ENCODE measurements around the gene FAM161B.

FAM161B gene

DNA sequence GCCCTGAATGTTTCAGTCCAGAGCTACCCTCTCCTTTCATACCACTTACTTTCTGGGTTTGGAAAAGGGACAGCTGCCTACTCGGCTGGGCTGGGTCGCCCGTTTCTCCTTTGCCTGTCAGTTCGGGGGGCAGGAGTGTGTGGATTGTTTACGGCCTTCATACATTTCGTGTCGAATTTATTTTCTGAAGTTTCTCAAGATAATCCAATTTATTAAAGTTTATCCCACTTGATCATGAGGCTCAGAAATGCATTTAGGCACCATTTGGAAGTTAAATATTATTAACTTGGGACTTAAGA is 62.6 kb downstream of the FAM161B start:
- TF ChIP-seq ZNF169 (tag by site-specific recombination; IDR thresholded peaks at IDR 0.05) (no peak), RBAK (tag by site-specific recombination; IDR thresholded peaks at IDR 0.05) (no peak), ZNF624 (tag by site-specific recombination; IDR thresholded peaks at IDR 0.05) (no peak), ZNF664 (tag by site-specific recombination; IDR thresholded peaks at IDR 0.05) (no peak), ZNF548 (tag by site-specific recombination; IDR thresholded peaks at IDR 0.05) (no peak), ZNF391 (tag by site-specific recombination; IDR thresholded peaks at IDR 0.05; ENCODE audit: borderline replicate concordance, low read depth) (no peak), EGR2 (tag by site-specific recombination; IDR thresholded peaks at IDR 0.05; ENCODE audit: low read depth) (no peak), ZNF707 (tag by site-specific recombination; IDR thresholded peaks at IDR 0.05) (no peak), MEIS1 (CRISPR knock-in tag; IDR thresholded peaks at IDR 0.05; ENCODE audit: borderline replicate concordance) (no peak)
- TF ChIP-seq, protein P1, sequence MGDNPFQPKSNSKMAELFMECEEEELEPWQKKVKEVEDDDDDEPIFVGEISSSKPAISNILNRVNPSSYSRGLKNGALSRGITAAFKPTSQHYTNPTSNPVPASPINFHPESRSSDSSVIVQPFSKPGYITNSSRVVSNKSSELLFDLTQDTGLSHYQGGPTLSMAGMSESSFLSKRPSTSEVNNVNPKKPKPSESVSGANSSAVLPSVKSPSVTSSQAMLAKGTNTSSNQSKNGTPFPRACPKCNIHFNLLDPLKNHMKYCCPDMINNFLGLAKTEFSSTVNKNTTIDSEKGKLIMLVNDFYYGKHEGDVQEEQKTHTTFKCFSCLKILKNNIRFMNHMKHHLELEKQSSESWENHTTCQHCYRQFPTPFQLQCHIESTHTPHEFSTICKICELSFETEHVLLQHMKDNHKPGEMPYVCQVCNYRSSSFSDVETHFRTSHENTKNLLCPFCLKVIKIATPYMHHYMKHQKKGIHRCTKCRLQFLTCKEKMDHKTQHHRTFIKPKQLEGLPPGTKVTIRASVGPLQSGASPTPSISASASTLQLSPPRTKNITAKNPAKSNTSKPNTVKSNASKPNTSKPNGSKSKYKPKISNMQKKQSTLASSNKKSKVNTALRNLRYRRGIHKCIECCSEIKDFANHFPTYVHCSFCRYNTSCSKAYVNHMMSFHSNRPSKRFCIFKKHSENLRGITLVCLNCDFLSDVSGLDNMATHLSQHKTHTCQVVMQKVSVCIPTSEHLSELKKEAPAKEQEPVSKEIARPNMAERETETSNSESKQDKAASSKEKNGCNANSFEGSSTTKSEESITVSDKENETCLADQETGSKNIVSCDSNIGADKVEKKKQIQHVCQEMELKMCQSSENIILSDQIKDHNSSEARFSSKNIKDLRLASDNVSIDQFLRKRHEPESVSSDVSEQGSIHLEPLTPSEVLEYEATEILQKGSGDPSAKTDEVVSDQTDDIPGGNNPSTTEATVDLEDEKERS (tag by site-specific recombination; IDR thresholded peaks at IDR 0.05): no peak
- TF ChIP-seq, protein P2, sequence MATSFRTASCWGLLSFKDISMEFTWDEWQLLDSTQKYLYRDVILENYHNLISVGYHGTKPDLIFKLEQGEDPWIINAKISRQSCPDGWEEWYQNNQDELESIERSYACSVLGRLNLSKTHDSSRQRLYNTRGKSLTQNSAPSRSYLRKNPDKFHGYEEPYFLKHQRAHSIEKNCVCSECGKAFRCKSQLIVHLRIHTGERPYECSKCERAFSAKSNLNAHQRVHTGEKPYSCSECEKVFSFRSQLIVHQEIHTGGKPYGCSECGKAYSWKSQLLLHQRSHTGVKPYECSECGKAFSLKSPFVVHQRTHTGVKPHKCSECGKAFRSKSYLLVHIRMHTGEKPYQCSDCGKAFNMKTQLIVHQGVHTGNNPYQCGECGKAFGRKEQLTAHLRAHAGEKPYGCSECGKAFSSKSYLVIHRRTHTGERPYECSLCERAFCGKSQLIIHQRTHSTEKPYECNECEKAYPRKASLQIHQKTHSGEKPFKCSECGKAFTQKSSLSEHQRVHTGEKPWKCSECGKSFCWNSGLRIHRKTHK (tag by site-specific recombination; IDR thresholded peaks at IDR 0.05): no peak
- TF ChIP-seq, protein P3, sequence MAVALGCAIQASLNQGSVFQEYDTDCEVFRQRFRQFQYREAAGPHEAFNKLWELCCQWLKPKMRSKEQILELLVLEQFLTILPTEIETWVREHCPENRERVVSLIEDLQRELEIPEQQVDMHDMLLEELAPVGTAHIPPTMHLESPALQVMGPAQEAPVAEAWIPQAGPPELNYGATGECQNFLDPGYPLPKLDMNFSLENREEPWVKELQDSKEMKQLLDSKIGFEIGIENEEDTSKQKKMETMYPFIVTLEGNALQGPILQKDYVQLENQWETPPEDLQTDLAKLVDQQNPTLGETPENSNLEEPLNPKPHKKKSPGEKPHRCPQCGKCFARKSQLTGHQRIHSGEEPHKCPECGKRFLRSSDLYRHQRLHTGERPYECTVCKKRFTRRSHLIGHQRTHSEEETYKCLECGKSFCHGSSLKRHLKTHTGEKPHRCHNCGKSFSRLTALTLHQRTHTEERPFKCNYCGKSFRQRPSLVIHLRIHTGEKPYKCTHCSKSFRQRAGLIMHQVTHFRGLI (tag by site-specific recombination; IDR thresholded peaks at IDR 0.05): no peak
- ChIA-PET CTCF (interaction anchor here (0.6 to 1.2 kb wide), 3 partner anchors 10 to 159 kb away, joined by 3 to 4 read pairs (median 3); no protein-coding TSS in a partner anchor), POLR2A (interaction anchor here (0.6 to 2.5 kb wide), 8 partner anchors 36 to 579 kb away, joined by 3 to 29 read pairs (median 4); partner anchors contain the start of genes COQ6, FAM161B, PTGR2 and RIOX1)

DNA sequence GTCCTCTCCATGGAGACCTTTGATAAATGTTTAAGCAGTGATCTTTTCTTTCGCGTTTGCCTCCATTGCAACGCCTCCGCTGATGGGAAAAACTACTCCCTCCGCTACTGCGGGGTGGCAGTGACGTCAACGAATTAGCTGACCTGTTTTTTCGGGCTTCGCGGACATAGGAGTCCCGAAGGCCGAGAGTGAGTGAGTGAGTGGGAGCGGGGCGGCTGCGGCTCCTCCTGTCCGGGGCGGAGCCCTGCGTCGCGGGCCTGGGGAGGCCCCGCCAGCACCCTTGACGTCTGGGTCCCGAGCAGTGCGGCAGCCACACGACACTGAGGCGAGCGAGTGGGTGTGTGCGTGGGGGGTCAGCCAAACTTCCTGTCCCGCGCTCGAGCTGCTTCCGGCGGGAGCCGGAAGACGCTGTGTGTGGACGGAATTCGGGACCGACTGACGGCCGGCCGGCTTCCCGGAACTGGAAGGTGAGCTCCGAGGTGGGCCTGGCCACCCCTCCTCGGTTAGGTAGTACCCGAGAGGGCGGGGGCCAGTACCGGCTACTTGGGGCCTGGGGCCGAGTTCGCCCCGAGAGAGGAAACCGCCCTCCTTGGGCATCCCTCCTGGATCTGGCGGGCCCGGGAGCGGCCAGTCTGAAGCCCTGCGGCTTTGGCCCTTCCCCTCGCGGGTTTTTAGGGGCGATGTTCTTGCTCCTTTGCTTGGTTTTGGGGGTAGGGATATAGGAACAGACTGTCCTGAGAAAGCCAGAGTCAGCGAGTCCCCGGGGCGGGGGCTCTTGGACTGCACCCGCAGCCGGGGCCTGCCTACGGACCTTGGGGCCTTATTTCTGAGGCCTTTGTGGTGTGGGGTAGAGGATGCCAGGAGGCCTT is 63.2 kb downstream of the FAM161B start, which contains the start of gene ZNF410:
Gene ZNF410 (plus strand): TSS at position 411 of the 869 bp plus-strand sequence. CDS start 5,317 bp downstream, outside the sequence.
- H3K4me1 ChIP-seq (ENCODE audit: control insufficient read depth, insufficient read depth, low read length): no peaks in the 10 kb centered on the region; the same call in 1 of the 2 replicates
- peaks cover 3 to 9% of the 10 kb centered on the region in 2 experiments for H3K36me3 ChIP-seq (ENCODE audit: control insufficient read depth in 2 of 2, insufficient read depth in 1 of 2, low read length in 2 of 2)
- peak within 1 kb of the TSS; percentile 86 for H3K27ac ChIP-seq (ENCODE audit: extremely low read depth, low read depth, low read length)
- H3K4me3 ChIP-seq (ENCODE audit: low read depth, low read length): peak within 1 kb of the TSS; percentile 91
- ChIA-PET POLR2A (interaction anchor here (0.6 to 2.5 kb wide), 11 partner anchors 35 to 579 kb away, joined by 3 to 29 read pairs (median 3); partner anchors contain the start of genes COQ6, FAM161B, PTGR2 and RIOX1), CTCF (interaction anchor here (0.6 to 1.2 kb wide), 4 partner anchors 10 to 259 kb away, joined by 3 to 4 read pairs (median 3); no protein-coding TSS in a partner anchor)
- no peaks in the 10 kb centered on the region for H3K9me3 ChIP-seq (ENCODE audit: control insufficient read depth, insufficient read depth, low read depth, low read length)
- TF ChIP-seq SP7 (tag by site-specific recombination; IDR thresholded peaks at IDR 0.05): peak; percentile 57
- TF ChIP-seq ZNF596 (tag by site-specific recombination; IDR thresholded peaks at IDR 0.05): no peak
- no peak for TF ChIP-seq ZNF140 (tag by site-specific recombination; IDR thresholded peaks at IDR 0.05)
- no peak for TF ChIP-seq ZNF404 (tag by site-specific recombination; IDR thresholded peaks at IDR 0.05)
- no peak for TF ChIP-seq ZNF292 (tag by site-specific recombination; IDR thresholded peaks at IDR 0.05; ENCODE audit: borderline replicate concordance, low read depth)
- TF ChIP-seq ZNF560 (tag by site-specific recombination; IDR thresholded peaks at IDR 0.05; ENCODE audit: borderline replicate concordance): no peak
- TF ChIP-seq, protein P4, sequence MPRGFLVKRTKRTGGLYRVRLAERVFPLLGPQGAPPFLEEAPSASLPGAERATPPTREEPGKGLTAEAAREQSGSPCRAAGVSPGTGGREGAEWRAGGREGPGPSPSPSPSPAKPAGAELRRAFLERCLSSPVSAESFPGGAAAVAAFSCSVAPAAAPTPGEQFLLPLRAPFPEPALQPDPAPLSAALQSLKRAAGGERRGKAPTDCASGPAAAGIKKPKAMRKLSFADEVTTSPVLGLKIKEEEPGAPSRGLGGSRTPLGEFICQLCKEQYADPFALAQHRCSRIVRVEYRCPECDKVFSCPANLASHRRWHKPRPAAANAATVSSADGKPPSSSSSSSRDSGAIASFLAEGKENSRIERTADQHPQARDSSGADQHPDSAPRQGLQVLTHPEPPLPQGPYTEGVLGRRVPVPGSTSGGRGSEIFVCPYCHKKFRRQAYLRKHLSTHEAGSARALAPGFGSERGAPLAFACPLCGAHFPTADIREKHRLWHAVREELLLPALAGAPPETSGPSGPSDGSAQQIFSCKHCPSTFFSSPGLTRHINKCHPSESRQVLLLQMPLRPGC (tag by site-specific recombination; IDR thresholded peaks at IDR 0.05): no peak
- no peak; the same call in 1 of the 2 replicates for TF ChIP-seq ZNF561 (tag by site-specific recombination; IDR thresholded peaks at IDR 0.05; ENCODE audit: borderline replicate concordance)
- TF ChIP-seq, protein P5, sequence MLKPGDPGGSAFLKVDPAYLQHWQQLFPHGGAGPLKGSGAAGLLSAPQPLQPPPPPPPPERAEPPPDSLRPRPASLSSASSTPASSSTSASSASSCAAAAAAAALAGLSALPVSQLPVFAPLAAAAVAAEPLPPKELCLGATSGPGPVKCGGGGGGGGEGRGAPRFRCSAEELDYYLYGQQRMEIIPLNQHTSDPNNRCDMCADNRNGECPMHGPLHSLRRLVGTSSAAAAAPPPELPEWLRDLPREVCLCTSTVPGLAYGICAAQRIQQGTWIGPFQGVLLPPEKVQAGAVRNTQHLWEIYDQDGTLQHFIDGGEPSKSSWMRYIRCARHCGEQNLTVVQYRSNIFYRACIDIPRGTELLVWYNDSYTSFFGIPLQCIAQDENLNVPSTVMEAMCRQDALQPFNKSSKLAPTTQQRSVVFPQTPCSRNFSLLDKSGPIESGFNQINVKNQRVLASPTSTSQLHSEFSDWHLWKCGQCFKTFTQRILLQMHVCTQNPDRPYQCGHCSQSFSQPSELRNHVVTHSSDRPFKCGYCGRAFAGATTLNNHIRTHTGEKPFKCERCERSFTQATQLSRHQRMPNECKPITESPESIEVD (tag by site-specific recombination; IDR thresholded peaks at IDR 0.05): no peak
- peak; percentile 66 for TF ChIP-seq ZFP69B (tag by site-specific recombination; IDR thresholded peaks at IDR 0.05)

More for the DNA sequence above, 62.6 kb downstream of the FAM161B start:
- H3K27ac ChIP-seq (ENCODE audit: extremely low read depth, low read depth, low read length): peak overlapping the region; percentile 86
- peak overlapping the region; percentile 91 for H3K4me3 ChIP-seq (ENCODE audit: low read depth, low read length)
- no peaks in the 10 kb centered on the region; the same call in 1 of the 2 replicates for H3K4me1 ChIP-seq (ENCODE audit: control insufficient read depth, insufficient read depth, low read length)
- no peaks in the 10 kb centered on the region for H3K9me3 ChIP-seq (ENCODE audit: control insufficient read depth, insufficient read depth, low read depth, low read length)
- H3K36me3 ChIP-seq (ENCODE audit: control insufficient read depth in 2 of 2, insufficient read depth in 1 of 2, low read length in 2 of 2): peaks cover 4 to 10% of the 10 kb centered on the region in 2 experiments; a peak in 2 of 3 replicates
